Measurements from ENCODE around the gene PLAGL2.

DNA sequence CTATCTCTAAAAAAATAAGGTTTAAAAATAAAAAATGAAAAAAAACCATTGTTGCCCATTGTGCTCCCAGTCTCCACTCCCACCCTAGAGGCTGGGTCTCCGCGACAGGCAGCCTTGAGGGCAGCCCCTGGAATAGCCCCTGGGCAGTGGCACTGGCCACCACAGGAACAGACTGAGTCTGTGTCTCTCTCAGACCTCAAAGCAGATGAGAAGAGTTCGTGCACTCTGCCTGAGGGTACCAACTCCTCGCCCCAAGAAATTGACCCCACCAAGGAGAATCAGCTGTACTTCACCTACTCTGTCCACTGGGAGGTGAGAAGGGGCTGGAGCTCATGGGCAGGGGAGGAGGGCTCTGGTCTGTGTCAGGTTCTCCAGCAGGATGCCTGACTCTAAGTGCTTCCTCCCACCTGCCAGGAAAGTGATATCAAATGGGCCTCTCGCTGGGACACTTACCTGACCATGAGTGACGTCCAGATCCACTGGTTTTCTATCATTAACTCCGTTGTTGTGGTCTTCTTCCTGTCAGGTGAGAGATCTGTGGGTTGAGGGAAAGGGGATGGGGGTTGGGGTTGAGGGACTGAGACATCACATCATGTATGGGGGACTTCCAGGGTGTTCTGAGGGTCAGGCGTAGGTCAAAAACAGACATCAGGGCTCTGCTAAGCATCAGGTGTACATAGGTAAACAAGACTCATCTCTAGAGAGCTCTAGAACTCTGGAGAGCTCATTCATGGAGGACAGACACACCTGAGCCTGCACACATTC, 62.5 kb downstream of the PLAGL2 start:
- TF ChIP-seq, protein P1, sequence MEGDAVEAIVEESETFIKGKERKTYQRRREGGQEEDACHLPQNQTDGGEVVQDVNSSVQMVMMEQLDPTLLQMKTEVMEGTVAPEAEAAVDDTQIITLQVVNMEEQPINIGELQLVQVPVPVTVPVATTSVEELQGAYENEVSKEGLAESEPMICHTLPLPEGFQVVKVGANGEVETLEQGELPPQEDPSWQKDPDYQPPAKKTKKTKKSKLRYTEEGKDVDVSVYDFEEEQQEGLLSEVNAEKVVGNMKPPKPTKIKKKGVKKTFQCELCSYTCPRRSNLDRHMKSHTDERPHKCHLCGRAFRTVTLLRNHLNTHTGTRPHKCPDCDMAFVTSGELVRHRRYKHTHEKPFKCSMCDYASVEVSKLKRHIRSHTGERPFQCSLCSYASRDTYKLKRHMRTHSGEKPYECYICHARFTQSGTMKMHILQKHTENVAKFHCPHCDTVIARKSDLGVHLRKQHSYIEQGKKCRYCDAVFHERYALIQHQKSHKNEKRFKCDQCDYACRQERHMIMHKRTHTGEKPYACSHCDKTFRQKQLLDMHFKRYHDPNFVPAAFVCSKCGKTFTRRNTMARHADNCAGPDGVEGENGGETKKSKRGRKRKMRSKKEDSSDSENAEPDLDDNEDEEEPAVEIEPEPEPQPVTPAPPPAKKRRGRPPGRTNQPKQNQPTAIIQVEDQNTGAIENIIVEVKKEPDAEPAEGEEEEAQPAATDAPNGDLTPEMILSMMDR (IDR thresholded peaks at IDR 0.05; ENCODE audit: low read depth, low read length, poor library complexity, severe bottlenecking): no peak
- TF ChIP-seq EZH2phosphoT487 (IDR thresholded peaks at IDR 0.05; ENCODE audit: borderline replicate concordance, low read length): no peak

All from DOHH2 (cell line).